Suppressor macrophage treated with lipopolysaccharide for 4 hours (primary cell): Measurements from ENCODE around the gene SLC45A3.
A peak's percentile ranks its signal among the peaks of the same experiment; 100 is the strongest.

Source experiments
- DNase-seq: peaks from one replicate; pipeline ENCODE4 v3.0.0-alpha.2; 2020

SLC45A3 gene

DNA sequence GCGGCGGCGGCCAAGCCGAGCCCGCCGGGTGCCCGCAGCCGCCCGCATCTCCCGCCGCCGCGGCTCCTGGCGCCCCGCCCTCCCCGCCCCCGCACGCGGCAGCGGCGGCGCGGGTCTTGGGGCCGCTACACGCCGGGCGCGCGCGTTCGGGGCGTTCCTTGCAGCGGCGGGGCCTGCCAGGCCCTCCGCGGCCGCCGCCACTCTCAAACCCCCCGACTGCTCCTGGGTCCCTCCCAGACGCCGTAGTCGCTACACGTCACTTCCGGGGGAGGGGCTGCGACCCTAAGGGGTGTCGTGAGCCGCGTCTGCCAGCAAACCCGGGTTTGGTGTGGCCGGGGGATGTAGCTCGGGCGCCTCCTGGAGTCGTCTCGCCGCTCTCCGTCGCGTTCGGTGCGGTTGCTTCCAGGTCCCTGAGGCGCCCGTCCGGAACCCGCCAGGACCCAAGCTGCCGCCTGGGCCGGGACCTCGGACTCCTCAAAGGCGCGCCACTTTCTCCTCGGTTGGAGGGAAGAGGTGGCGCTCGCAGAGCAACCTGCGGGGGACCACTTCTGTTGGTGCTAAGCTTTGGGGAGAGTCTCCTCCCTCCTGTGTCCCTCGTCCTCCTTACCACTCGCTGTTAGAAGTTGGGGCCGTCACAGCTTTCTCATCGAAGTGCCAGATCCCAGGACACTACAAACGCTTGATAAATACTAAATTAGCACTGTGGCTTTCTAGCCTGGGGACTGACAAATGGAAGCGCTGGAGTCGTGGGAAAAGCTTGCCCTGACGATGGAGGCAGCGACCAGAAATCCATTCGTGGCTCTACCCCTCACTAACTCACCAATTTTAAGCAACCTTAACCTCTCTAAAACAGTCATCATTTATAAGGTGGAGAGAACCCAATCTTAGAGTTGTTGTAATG is 48.3 kb downstream of the SLC45A3 start, which contains the start of gene ELK4:
TSS of gene ELK4 (minus strand) at position 244 of the 901 bp plus-strand sequence. CDS start 8,129 bp downstream, outside the sequence.
- DNase-seq: peak; percentile 99

DNA sequence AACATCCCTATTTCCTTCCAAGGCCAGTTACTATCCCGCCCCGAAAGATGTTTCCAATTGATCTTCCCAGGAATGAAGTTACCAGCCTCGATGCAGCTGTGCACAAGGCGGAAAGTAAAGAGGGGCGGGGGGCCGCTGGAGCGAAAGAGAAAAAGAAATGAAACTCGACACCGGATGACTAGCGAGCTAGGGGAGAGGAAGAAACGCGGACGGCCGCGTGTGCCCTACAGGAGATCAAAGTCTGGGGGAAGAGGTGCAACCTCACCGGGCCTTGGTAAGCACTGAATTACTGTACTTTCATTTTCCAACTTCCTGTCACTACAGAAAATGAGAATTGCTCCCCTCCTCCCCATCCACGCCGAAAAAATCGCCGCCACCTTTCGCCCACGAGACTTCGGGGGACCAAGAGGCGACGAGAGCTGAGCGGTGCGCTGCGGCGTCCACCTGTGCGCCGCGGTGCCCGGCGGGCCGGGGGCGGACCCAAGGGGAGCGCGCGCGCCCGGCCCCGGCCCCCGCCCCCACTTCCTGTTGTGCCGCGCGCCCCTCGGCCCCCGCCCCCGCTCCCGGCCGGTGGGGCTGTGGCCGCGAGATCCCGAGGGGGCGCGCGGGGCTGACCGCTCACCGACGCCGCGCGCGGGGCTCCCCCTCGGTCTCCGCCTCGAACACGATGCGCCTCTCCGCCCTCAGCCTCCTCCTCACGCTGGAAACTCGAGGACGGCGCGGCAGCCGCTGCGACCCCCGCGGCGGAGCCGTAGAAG is 49.1 kb downstream of the SLC45A3 start:
- DNase-seq: peak; percentile 69

- no peak for DNase-seq
Observed at GRCh38 chr1:205630651-205631009, 49.7 kb downstream of the SLC45A3 start.

GRCh38 chr1:205630241-205630640 is 50.1 kb downstream of the SLC45A3 start:
- peak; percentile 11 for DNase-seq

DNA sequence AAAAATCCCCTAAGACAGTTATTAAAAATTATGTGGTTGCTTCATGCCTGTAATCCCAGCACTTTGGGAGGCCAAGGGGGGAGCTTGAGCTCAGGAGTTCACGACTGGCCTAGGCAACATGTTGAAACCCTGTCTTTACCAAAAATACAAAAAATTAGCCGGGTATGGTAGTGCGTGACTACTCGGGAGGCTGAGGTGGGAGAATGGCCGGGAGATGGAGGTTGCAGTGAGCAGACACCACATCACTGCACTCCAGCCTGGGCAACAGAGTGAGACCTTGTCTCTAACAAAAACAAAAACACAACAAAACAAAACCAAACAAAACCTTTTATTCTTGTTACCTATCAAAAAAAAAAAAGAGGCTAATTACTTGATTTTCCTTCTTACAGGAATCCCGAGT is 50.6 kb downstream of the SLC45A3 start:
- DNase-seq: no peak

DNA sequence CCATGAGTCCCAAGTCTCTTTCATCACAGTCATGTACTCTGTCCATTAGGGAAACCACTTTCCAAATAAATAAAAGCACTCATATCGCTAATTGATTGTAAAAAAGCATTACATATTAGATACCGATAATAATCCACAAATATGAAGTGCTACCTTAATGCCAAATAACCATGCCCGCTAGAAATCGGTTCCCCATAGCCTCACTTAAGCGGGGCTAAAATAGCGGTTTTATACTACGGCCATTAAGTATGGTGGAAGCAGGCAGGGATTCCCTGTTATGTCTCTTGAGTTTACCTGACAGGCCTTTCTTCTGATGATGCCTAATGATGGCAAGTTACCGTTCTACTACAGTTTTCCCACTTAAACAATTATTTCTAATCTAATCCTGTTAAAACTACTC is 52.4 kb downstream of the SLC45A3 start:
- DNase-seq: no peak

DNA sequence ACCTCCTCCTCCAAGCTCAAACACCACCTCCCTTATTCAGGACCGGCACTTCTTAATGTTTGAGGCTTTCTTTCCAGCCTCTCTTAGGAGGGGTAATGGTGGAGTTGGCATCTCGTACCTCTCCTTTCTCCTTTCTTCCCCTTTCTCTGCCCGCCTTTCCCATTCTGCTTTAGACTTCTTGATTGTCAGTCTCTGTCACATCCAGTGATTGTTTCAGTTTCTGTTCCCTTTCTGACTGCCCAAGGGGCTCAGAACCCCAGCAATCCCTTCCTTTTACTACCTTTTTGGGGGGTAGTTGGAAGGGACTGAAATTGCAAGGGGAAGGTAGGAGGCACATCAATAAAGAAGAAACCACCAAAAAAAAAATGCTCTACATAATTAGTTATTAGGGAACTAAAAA is 54.1 kb downstream of the SLC45A3 start:
- peak; percentile 55 for DNase-seq

- DNase-seq: no peak
Observed at GRCh38 chr1:205623646-205624045, 56.7 kb downstream of the SLC45A3 start.

GRCh38 chr1:205620269-205620668 is 60.0 kb downstream of the SLC45A3 start:
- DNase-seq: no peak

DNA sequence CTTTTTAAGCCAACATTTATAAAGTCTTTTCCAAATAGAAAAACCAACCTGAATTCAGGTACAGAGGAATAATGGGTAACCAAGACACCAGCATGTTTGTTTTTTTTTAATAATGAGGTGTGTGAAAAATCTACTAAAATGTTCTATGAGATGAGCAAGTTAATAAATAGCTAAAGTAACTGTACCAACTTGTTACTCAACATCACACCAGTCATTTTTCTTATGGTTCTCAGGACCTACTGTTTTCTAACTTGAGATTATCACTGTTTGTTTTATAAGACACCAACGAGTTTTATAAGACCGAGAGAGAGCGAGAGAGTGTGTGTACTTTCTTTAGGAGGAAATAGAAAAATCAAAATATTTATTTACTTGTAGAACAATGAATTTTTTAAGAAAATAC is 60.9 kb downstream of the SLC45A3 start:
- DNase-seq: no peak

GRCh38 chr1:205616563-205617293 is 63.6 kb downstream of the SLC45A3 start:
- DNase-seq: no peak

DNA sequence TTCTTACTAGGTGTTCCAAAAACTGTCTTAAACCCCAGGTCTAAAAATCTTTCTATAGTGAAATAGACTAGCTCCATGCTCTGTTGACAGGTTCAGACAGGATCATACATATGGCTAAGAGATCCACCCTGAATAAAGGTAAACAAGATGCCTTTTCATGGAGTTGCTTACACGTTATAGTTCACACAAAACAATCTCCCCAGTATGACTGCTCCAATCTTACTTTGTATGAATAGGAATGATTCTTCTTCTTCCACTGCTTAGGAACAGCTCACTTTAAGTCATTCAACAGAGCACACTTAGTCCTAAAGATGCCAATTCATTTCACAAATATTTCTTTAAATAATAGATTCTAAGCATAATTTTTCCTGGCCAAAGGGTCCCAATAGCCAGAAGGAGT is 64.5 kb downstream of the SLC45A3 start:
- DNase-seq: no peak

DNA sequence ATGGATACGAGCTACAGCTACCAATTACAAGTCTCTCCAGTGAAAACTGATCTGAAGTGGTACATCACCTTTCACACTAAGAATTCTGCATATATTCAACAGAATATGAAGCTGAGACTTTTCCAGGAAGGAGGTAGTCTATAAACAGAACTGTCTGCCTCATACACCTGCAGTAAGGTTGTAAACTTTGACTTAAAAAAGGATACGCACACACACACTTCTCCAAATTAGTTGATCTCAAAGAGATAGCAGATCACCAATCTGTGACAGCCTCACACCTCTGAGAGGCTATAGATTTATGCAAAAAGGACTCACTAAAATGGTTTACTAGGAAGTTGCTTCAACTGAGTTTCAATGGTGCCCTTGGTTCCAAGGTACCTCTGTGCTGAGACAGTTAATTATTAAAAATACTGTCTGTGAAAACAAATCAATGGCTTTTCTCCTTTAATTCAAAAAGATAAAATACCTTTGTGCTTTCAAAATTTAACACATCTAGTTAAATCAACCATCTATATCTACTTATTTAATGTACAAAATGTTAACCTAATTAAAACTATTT is 66.4 kb downstream of the SLC45A3 start:
- no peak for DNase-seq

- DNase-seq: no peak
Observed at GRCh38 chr1:205612556-205612955, 67.8 kb downstream of the SLC45A3 start.

DNA sequence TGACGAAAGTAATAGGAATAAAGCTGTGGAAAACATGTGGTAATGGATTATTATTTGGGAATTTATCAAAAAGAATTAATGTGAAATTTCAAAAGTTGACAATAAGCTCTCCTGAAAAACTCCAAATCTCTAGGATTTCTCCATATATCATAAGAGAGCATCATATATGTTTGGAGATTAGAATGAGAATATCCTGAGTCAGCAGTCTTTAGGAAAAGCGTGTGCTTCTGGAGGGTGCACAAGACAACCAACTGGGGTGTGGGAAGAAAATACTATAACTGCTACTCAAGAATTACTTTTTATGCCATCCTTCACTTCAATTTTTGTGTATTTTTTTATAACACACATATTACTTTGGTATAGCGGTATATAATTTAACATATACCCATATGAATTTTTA is 68.2 kb downstream of the SLC45A3 start:
- DNase-seq: no peak

- no peak for DNase-seq
Observed at GRCh38 chr1:205610901-205611466, 69.3 kb downstream of the SLC45A3 start.

- DNase-seq: peak; percentile 27
Observed at GRCh38 chr1:205610036-205610435, 70.3 kb downstream of the SLC45A3 start.
